Dendritic cell treated with granulocyte-macrophage colony-stimulating factor and Interleukin-4, amounts not matched to agents 40 ng/mL and 50 ng/mL, for 4 days (primary cell): Measurements from ENCODE around the gene FRMD3.

Source experiments
- H3K27ac Mint-ChIP-seq: one replicate; pipeline ENCODE4 v1.8.0; 2022; ENCODE audit warnings: mild to moderate bottlenecking, mixed read lengths
- H3K27me3 Mint-ChIP-seq: one replicate; pipeline ENCODE4 v1.8.0; 2022; ENCODE audit warnings: mild to moderate bottlenecking, mixed read lengths
- H3K36me3 Mint-ChIP-seq: one replicate; pipeline ENCODE4 v1.8.0; 2022; ENCODE audit warnings: low read depth, mixed read lengths
- H3K4me1 Mint-ChIP-seq: one replicate; pipeline ENCODE4 v1.8.0; 2022; ENCODE audit warnings: low read depth, mixed read lengths
- H3K4me3 Mint-ChIP-seq: one replicate; pipeline ENCODE4 v1.8.0; 2022; ENCODE audit warnings: mild to moderate bottlenecking, moderate library complexity, mixed read lengths
- H3K9me3 Mint-ChIP-seq: one replicate; pipeline ENCODE4 v1.8.0; 2022; ENCODE audit warnings: mixed read lengths
- intact Hi-C: fragments of 100-400 bp; cut with micrococcal nuclease; formaldehyde crosslinking; loops from one replicate; pipeline ENCODE4 v1.15.0; 2022

Gene FRMD3

GRCh38 chr9:83270116-83270515, 268.1 kb downstream of the FRMD3 start:
- Mint-ChIP-seq H3K4me3 (no peak overlapping the region), H3K4me1 (no peaks in the 10 kb centered on the region), H3K27ac (no peak overlapping the region), H3K36me3 (no peaks in the 10 kb centered on the region), H3K27me3 (no peaks in the 10 kb centered on the region), H3K9me3 (no peaks in the 10 kb centered on the region)
- intact Hi-C loops: no loop called here

- H3K9me3 Mint-ChIP-seq: no peaks in the 10 kb centered on the region
- no peak overlapping the region for H3K27ac Mint-ChIP-seq
- no peak overlapping the region for H3K4me3 Mint-ChIP-seq
- H3K36me3 Mint-ChIP-seq: no peaks in the 10 kb centered on the region
- intact Hi-C loops: no loop called here
- no peaks in the 10 kb centered on the region for H3K4me1 Mint-ChIP-seq
- H3K27me3 Mint-ChIP-seq: no peaks in the 10 kb centered on the region
Observed at GRCh38 chr9:83267741-83268140, 270.5 kb downstream of the FRMD3 start.

GRCh38 chr9:83266666-83267496, 271.3 kb downstream of the FRMD3 start:
- Mint-ChIP-seq H3K9me3 (no peaks in the 10 kb centered on the region), H3K27me3 (no peaks in the 10 kb centered on the region), H3K4me3 (no peak overlapping the region), H3K36me3 (no peaks in the 10 kb centered on the region), H3K27ac (no peak overlapping the region), H3K4me1 (no peaks in the 10 kb centered on the region)
- intact Hi-C loops: no loop called here

- no peaks in the 10 kb centered on the region for H3K9me3 Mint-ChIP-seq
- H3K27ac Mint-ChIP-seq: no peak overlapping the region
- H3K4me3 Mint-ChIP-seq: no peak overlapping the region
- H3K36me3 Mint-ChIP-seq: no peaks in the 10 kb centered on the region
- H3K27me3 Mint-ChIP-seq: no peaks in the 10 kb centered on the region
- H3K4me1 Mint-ChIP-seq: no peaks in the 10 kb centered on the region
- intact Hi-C loops: no loop called here
Observed at GRCh38 chr9:83266331-83266665, 271.9 kb downstream of the FRMD3 start.

GRCh38 chr9:83264315-83264714, 273.9 kb downstream of the FRMD3 start:
- H3K36me3 Mint-ChIP-seq: no peaks in the 10 kb centered on the region
- H3K4me1 Mint-ChIP-seq: no peaks in the 10 kb centered on the region
- H3K27me3 Mint-ChIP-seq: no peaks in the 10 kb centered on the region
- H3K9me3 Mint-ChIP-seq: no peaks in the 10 kb centered on the region
- intact Hi-C loops: no loop called here
- H3K27ac Mint-ChIP-seq: no peak overlapping the region
- no peak overlapping the region for H3K4me3 Mint-ChIP-seq

- H3K27me3 Mint-ChIP-seq: no peaks in the 10 kb centered on the region
- H3K4me3 Mint-ChIP-seq: no peak overlapping the region
- H3K27ac Mint-ChIP-seq: no peak overlapping the region
- intact Hi-C loops: no loop called here
- H3K36me3 Mint-ChIP-seq: no peaks in the 10 kb centered on the region
- H3K9me3 Mint-ChIP-seq: no peaks in the 10 kb centered on the region
- H3K4me1 Mint-ChIP-seq: no peaks in the 10 kb centered on the region
Observed at GRCh38 chr9:83259558-83259957, 278.6 kb downstream of the FRMD3 start.

- Mint-ChIP-seq H3K4me1 (no peaks in the 10 kb centered on the region), H3K4me3 (no peak overlapping the region), H3K27me3 (no peaks in the 10 kb centered on the region), H3K36me3 (no peaks in the 10 kb centered on the region), H3K9me3 (no peaks in the 10 kb centered on the region), H3K27ac (no peak overlapping the region)
- intact Hi-C loops: no loop called here
Observed at GRCh38 chr9:83257937-83258891, 280.0 kb downstream of the FRMD3 start.

- H3K9me3 Mint-ChIP-seq: peaks cover 20% of the 10 kb centered on the region
Observed at GRCh38 chr9:83247732-83248131, 290.5 kb downstream of the FRMD3 start.

GRCh38 chr9:83245979-83246659, 292.1 kb downstream of the FRMD3 start:
- H3K27ac Mint-ChIP-seq: no peak overlapping the region
- H3K9me3 Mint-ChIP-seq: peaks cover 8% of the 10 kb centered on the region
- H3K4me1 Mint-ChIP-seq: no peaks in the 10 kb centered on the region
- H3K36me3 Mint-ChIP-seq: no peaks in the 10 kb centered on the region
- intact Hi-C loops: no loop called here
- no peaks in the 10 kb centered on the region for H3K27me3 Mint-ChIP-seq
- no peak overlapping the region for H3K4me3 Mint-ChIP-seq

More at GRCh38 chr9:83247732-83248131, 290.5 kb downstream of the FRMD3 start:
- H3K4me3 Mint-ChIP-seq: no peak overlapping the region
- no peaks in the 10 kb centered on the region for H3K36me3 Mint-ChIP-seq
- H3K4me1 Mint-ChIP-seq: no peaks in the 10 kb centered on the region
- H3K27me3 Mint-ChIP-seq: no peaks in the 10 kb centered on the region
- intact Hi-C loops: no loop called here
- H3K27ac Mint-ChIP-seq: no peak overlapping the region

- Mint-ChIP-seq H3K27me3 (no peaks in the 10 kb centered on the region), H3K27ac (no peak overlapping the region), H3K9me3 (peaks cover 8% of the 10 kb centered on the region), H3K36me3 (no peaks in the 10 kb centered on the region), H3K4me3 (no peak overlapping the region), H3K4me1 (peaks cover 29% of the 10 kb centered on the region)
- intact Hi-C loops: no loop called here
Observed at GRCh38 chr9:83242066-83242465, 296.1 kb downstream of the FRMD3 start.

GRCh38 chr9:83240671-83241070, 297.5 kb downstream of the FRMD3 start:
- Mint-ChIP-seq H3K4me3 (no peak overlapping the region), H3K27ac (no peak overlapping the region), H3K27me3 (no peaks in the 10 kb centered on the region), H3K9me3 (peaks cover 8% of the 10 kb centered on the region), H3K36me3 (no peaks in the 10 kb centered on the region), H3K4me1 (peaks cover 29% of the 10 kb centered on the region)
- intact Hi-C loops: no loop called here

GRCh38 chr9:83239747-83240146, 298.5 kb downstream of the FRMD3 start:
- Mint-ChIP-seq H3K27ac (no peak overlapping the region), H3K4me3 (no peak overlapping the region), H3K27me3 (no peaks in the 10 kb centered on the region), H3K9me3 (peaks cover 8% of the 10 kb centered on the region), H3K36me3 (no peaks in the 10 kb centered on the region), H3K4me1 (peaks cover 29% of the 10 kb centered on the region)
- intact Hi-C loops: no loop called here

- Mint-ChIP-seq H3K27ac (no peak overlapping the region), H3K4me3 (no peak overlapping the region), H3K9me3 (peaks cover 8% of the 10 kb centered on the region), H3K36me3 (no peaks in the 10 kb centered on the region), H3K4me1 (peaks cover 29% of the 10 kb centered on the region), H3K27me3 (no peaks in the 10 kb centered on the region)
- intact Hi-C loops: no loop called here
Observed at GRCh38 chr9:83238871-83239640, 299.1 kb downstream of the FRMD3 start.
